H1 (cell line): ENCODE results near the gene UTP25. TPM values are rescaled to one million over a fixed set of nuclear protein-coding genes. Genes with fewer than 3 reads are reported as not detected.
A peak's percentile ranks its signal among the peaks of the same experiment; 100 is the strongest.

ENCODE experiments used
- CTCF ChIA-PET: fragments of 300-600 bp; sonication (Branson Sonifier 250); formaldehyde crosslinking; loops from one replicate; lab custom pipeline; 2021; ENCODE audit not compliant: partially characterized antibody; lab: Charles Lee
- POLR2A ChIA-PET: fragments of 300-600 bp; sonication (Branson Sonifier 250); formaldehyde crosslinking; loops from one replicate; lab custom pipeline; 2021; ENCODE audit warnings: inconsistent platforms; ENCODE audit not compliant: partially characterized antibody; lab: Charles Lee
- DNase-seq, 2 experiments: peaks; one replicate each; pipeline versions ENCODE4 v3.0.0 to v3.0.0-alpha.2; 2010 to 2022; ENCODE audit warnings: low spot score in 2 of 2, low read depth in 1 of 2, mixed read lengths in 1 of 2
- FAIRE-seq: peaks from 2 replicates; lab custom pipeline; 2011; peaks lifted over from hg19 to GRCh38; lab: Jason Lieb, UNC
- H2AFZ ChIP-seq: 2 replicates; pipeline ENCODE4 v1.8.1; 2012; ENCODE audit warnings: low read length, inconsistent platforms
- H2AK5ac ChIP-seq: 2 replicates; pipeline ENCODE4 v1.6.1; 2013; ENCODE audit warnings: low read depth, low read length
- H2BK120ac ChIP-seq: replicated peaks from 2 replicates; pipeline ENCODE3; 2013; ENCODE audit warnings: low read depth, low read length, inconsistent platforms
- H2BK12ac ChIP-seq: 2 replicates; pipeline ENCODE4 v1.6.1; 2013; ENCODE audit warnings: low read depth, low read length
- H2BK15ac ChIP-seq: 2 replicates; pipeline ENCODE4 v1.6.1; 2013; ENCODE audit warnings: low read length
- H2BK20ac ChIP-seq: 2 replicates; pipeline ENCODE4 v1.6.1; 2013; ENCODE audit warnings: low read length
- H2BK5ac ChIP-seq: 2 replicates; pipeline ENCODE4 v1.6.1; 2013; ENCODE audit warnings: low read depth, low read length
- H3K14ac ChIP-seq: 2 replicates; pipeline ENCODE4 v1.6.1; 2013; ENCODE audit warnings: inconsistent platforms; ENCODE audit not compliant: insufficient read length
- H3K18ac ChIP-seq: 2 replicates; pipeline ENCODE4 v1.6.1; 2013; ENCODE audit warnings: low read length; ENCODE audit errors: extremely low read depth
- H3K23ac ChIP-seq: 2 replicates; pipeline ENCODE4 v1.6.1; 2013; ENCODE audit warnings: inconsistent platforms; ENCODE audit not compliant: insufficient read length
- H3K23me2 ChIP-seq: 2 replicates; pipeline ENCODE4 v1.6.1; 2013; ENCODE audit warnings: low read depth, low read length
- H3K27ac ChIP-seq: 2 replicates; pipeline ENCODE4 v1.6.1; 2011; ENCODE audit warnings: low read depth, low read length, inconsistent platforms
- H3K27me3 ChIP-seq, 4 experiments: replicated peaks in 1 of 4; 1 replicate in 1 of 4; 2 replicates in 3 of 4; pipeline versions ENCODE4 v1.6.1 to v1.8.1; 2011 to 2013; ENCODE audit warnings: low read length in 3 of 4, mild to moderate bottlenecking in 3 of 4, inconsistent platforms in 2 of 4, mixed read lengths in 2 of 4, moderate library complexity in 1 of 4; ENCODE audit not compliant: control insufficient read depth in 3 of 4, insufficient read depth in 3 of 4; ENCODE audit errors: extremely low read depth in 1 of 4
- H3K36me3 ChIP-seq, 4 experiments: 2 replicates each; pipeline versions ENCODE4 v1.6.1 to v1.8.1; 2011 to 2013; ENCODE audit warnings: mild to moderate bottlenecking in 4 of 4, low read length in 3 of 4, moderate library complexity in 2 of 4, control low read depth in 1 of 4, inconsistent platforms in 1 of 4; ENCODE audit not compliant: insufficient read depth in 4 of 4, control insufficient read depth in 2 of 4
- H3K4ac ChIP-seq: replicated peaks from 2 replicates; pipeline ENCODE3; 2013; ENCODE audit warnings: low read length, low read depth, mixed read lengths, inconsistent platforms; ENCODE audit not compliant: insufficient read length
- H3K4me1 ChIP-seq, 4 experiments: replicated peaks in 1 of 4; 1 replicate in 1 of 4; 2 replicates in 3 of 4; pipeline versions ENCODE4 v1.6.1 to v1.8.1; 2011 to 2013; ENCODE audit warnings: low read length in 3 of 4, inconsistent platforms in 2 of 4, mixed read lengths in 1 of 4; ENCODE audit not compliant: insufficient read depth in 4 of 4, control insufficient read depth in 3 of 4
- H3K4me2 ChIP-seq, 2 experiments: 2 replicates each; pipeline versions ENCODE4 v1.6.1 to v1.8.1; 2011 to 2013; ENCODE audit warnings: low read depth in 2 of 2, low read length in 2 of 2, control low read depth in 1 of 2, inconsistent platforms in 1 of 2, mild to moderate bottlenecking in 1 of 2; ENCODE audit not compliant: insufficient read depth in 1 of 2
- H3K4me3 ChIP-seq, 4 experiments: fragments of 200-600, 300-600 bp in 1 of 4; sonication (generic), shearing (Covaris generic), sonication (Bioruptor Twin) in 1 of 4; 2 replicates each; pipeline versions ENCODE4 v1.5.1 to v1.8.1; 2011 to 2016; ENCODE audit warnings: low read length in 4 of 4, low read depth in 3 of 4, control low read depth in 2 of 4, inconsistent platforms in 2 of 4, mild to moderate bottlenecking in 2 of 4, mixed read lengths in 1 of 4, moderate library complexity in 1 of 4; ENCODE audit not compliant: insufficient read depth in 2 of 4; ENCODE audit errors: extremely low read depth in 1 of 4
- H3K56ac ChIP-seq: replicated peaks from 2 replicates; pipeline ENCODE3; 2013; ENCODE audit warnings: low read depth, mild to moderate bottlenecking, mixed read lengths, low read length, inconsistent platforms; ENCODE audit not compliant: insufficient read length
- H3K79me1 ChIP-seq: 2 replicates; pipeline ENCODE4 v1.6.1; 2013; ENCODE audit warnings: low read depth, low read length, control low read depth
- H3K79me2 ChIP-seq, 2 experiments: 2 replicates each; pipeline versions ENCODE4 v1.6.1 to v1.8.1; 2012 to 2013; ENCODE audit warnings: low read length in 2 of 2, mild to moderate bottlenecking in 2 of 2, inconsistent platforms in 1 of 2; ENCODE audit not compliant: insufficient read depth in 2 of 2, control insufficient read depth in 1 of 2
- H3K9ac ChIP-seq, 4 experiments: replicated peaks in 1 of 4; 1 replicate in 1 of 4; 2 replicates in 3 of 4; pipeline versions ENCODE4 v1.6.1 to v1.8.1; 2011 to 2013; ENCODE audit warnings: low read depth in 3 of 4, low read length in 3 of 4, control low read depth in 2 of 4, mild to moderate bottlenecking in 2 of 4, moderate library complexity in 2 of 4, inconsistent platforms in 1 of 4; ENCODE audit errors: extremely low read depth in 1 of 4
- H3K9me3 ChIP-seq, 2 experiments: 2 replicates each; pipeline versions ENCODE4 v1.6.1 to v1.8.1; 2012 to 2013; ENCODE audit warnings: mild to moderate bottlenecking in 2 of 2, moderate library complexity in 2 of 2, control low read depth in 1 of 2, inconsistent platforms in 1 of 2, low read depth in 1 of 2, low read length in 1 of 2, mixed read lengths in 1 of 2; ENCODE audit not compliant: insufficient read depth in 2 of 2
- H4K20me1 ChIP-seq, 2 experiments: replicated peaks in 1 of 2; 2 replicates each; pipeline versions ENCODE3 to v1.8.1; 2011 to 2013; ENCODE audit warnings: inconsistent platforms in 2 of 2, low read length in 2 of 2, mild to moderate bottlenecking in 1 of 2; ENCODE audit not compliant: insufficient read depth in 2 of 2, control insufficient read depth in 1 of 2
- H4K5ac ChIP-seq: 2 replicates; pipeline ENCODE4 v1.6.1; 2013; ENCODE audit warnings: low read length, low read depth, mixed read lengths, inconsistent platforms; ENCODE audit not compliant: insufficient read length
- H4K8ac ChIP-seq: 2 replicates; pipeline ENCODE4 v1.8.0; 2013; ENCODE audit warnings: mild to moderate bottlenecking, moderate library complexity, low read length, inconsistent platforms; ENCODE audit not compliant: insufficient read depth; ENCODE audit errors: extremely low read depth
- H4K91ac ChIP-seq: replicated peaks from 2 replicates; pipeline ENCODE3; 2013; ENCODE audit warnings: low read length, mixed read lengths, inconsistent platforms; ENCODE audit not compliant: insufficient read length
- RAD21 ChIP-seq, 2 experiments: IDR thresholded peaks in 1 of 2; conservative IDR thresholded peaks in 1 of 2; 2 replicates each; pipeline ENCODE4 v1.6.1; 2011; ENCODE audit warnings: low read depth in 2 of 2, low read length in 2 of 2, improper control_type of control experiment in 1 of 2, inconsistent platforms in 1 of 2, mild to moderate bottlenecking in 1 of 2, moderate library complexity in 1 of 2
- YY1 ChIP-seq: IDR thresholded peaks from 2 replicates; pipeline ENCODE4 v1.6.1; 2011; ENCODE audit warnings: low read depth, mild to moderate bottlenecking, low read length
- WGBS, 2 experiments: shearing (Covaris generic) in 1 of 2; methylation state at CpG; one replicate each; pipeline versions ENCODE4 v1.1.6 to v1.1.7; 2013 to 2015; ENCODE audit warnings: low lambda C conversion rate in 2 of 2, mixed read lengths in 2 of 2, inconsistent platforms in 1 of 2, low coverage in 1 of 2, missing lambda C conversion rate in 1 of 2; ENCODE audit not compliant: insufficient replicate concordance in 2 of 2, insufficient coverage in 1 of 2, insufficient read length in 1 of 2; ENCODE audit errors: extremely low coverage in 1 of 2, missing lambda C conversion rate in 1 of 2; 5-methylcytosine and 5-hydroxymethylcytosine counted together
- polyA plus RNA-seq, 7 experiments: library from polyadenylated mRNA; depleted of rRNA in 3 of 7; stranded (reverse) in 5 of 7; unstranded in 2 of 7; fragments of >200 nt in 5 of 7; fragments of 200-250 nt in 2 of 7; gene quantifications; 1 replicate in 5 of 7; 2 replicates in 1 of 7; 4 replicates in 1 of 7; pipeline versions ENCODE4 v1.2.1 to v1.2.3, GENCODE V29; 2011 to 2013; ENCODE audit warnings: missing spikeins in 2 of 7, mixed read lengths in 2 of 7
- total RNA-seq: library from RNA; stranded (reverse); fragmentation: NEBNext Ultra II Directional; extraction: Animal tissue kit (Norgen Biotek cat#: 25700); gene quantifications from 2 replicates; pipeline ENCODE4 v1.2.1, GENCODE V29; 2021
- TF ChIP-seq, protein P1 (sequence below), 3 experiments: IDR thresholded peaks; 1 replicate in 2 of 3; 2 replicates in 1 of 3; pipeline versions ENCODE4 v1.5.1 to v1.6.1; 2011; ENCODE audit warnings: low read length in 3 of 3, mild to moderate bottlenecking in 3 of 3, inconsistent platforms in 2 of 3, low read depth in 1 of 3, moderate library complexity in 1 of 3; ENCODE audit not compliant: insufficient read depth in 1 of 3; ENCODE audit errors: control extremely low read depth in 1 of 3

UTP25 gene
- total and polyA plus RNA-seq, 2 of the 8 experiments (the other 6 are each of a cell fraction or from before 2014, with no cell fraction given) = 4.0 to 7.6 TPM

GRCh38 chr1:209850342-209850979, 22.7 kb downstream of the UTP25 start:
- Histone ChIP-seq H3K4ac (no peak overlapping the region), H4K5ac (no peak overlapping the region), H2BK15ac (no peak overlapping the region), H3K23ac (no peak overlapping the region), H3K4me1 (no peaks in the 10 kb centered on the region), H3K36me3 (peaks cover 0 to 30% (median 24%) of the 10 kb centered on the region in 4 experiments; a peak in 7 of 8 replicates), H2BK120ac (no peak overlapping the region), H2BK20ac (no peak overlapping the region), H3K79me1 (no peaks in the 10 kb centered on the region), H3K18ac (no peak overlapping the region), H4K8ac (no peak overlapping the region), H3K14ac (no peak overlapping the region), H3K4me2 (no peak overlapping the region), H2AFZ (no peak overlapping the region), H3K9ac (no peak overlapping the region), H3K56ac (no peak overlapping the region), H3K27ac (no peak overlapping the region), H4K91ac (no peak overlapping the region), H3K4me3 (no peak overlapping the region), H3K27me3 (no peaks in the 10 kb centered on the region), H3K79me2 (no peaks in the 10 kb centered on the region), H2AK5ac (no peak overlapping the region), H3K9me3 (no peaks in the 10 kb centered on the region), H3K23me2 (no peaks in the 10 kb centered on the region), H2BK12ac (no peak overlapping the region), H4K20me1 (no peaks in the 10 kb centered on the region), H2BK5ac (no peak overlapping the region)
- ChIA-PET CTCF (interaction anchor here (0.7 to 3.5 kb wide), 28 partner anchors 8 to 555 kb away, joined by 3 to 16 read pairs (median 4); no protein-coding TSS in a partner anchor), POLR2A (interaction anchor here (1.2 to 2.5 kb wide), 2 partner anchors 12 to 524 kb away, joined by 3 to 8 read pairs; no protein-coding TSS in a partner anchor)
- FAIRE-seq (peak; percentile 36), DNase-seq (peak in 1 of 2 experiments; percentile 79)
- TF ChIP-seq YY1 = no peak
- TF ChIP-seq, protein P1, sequence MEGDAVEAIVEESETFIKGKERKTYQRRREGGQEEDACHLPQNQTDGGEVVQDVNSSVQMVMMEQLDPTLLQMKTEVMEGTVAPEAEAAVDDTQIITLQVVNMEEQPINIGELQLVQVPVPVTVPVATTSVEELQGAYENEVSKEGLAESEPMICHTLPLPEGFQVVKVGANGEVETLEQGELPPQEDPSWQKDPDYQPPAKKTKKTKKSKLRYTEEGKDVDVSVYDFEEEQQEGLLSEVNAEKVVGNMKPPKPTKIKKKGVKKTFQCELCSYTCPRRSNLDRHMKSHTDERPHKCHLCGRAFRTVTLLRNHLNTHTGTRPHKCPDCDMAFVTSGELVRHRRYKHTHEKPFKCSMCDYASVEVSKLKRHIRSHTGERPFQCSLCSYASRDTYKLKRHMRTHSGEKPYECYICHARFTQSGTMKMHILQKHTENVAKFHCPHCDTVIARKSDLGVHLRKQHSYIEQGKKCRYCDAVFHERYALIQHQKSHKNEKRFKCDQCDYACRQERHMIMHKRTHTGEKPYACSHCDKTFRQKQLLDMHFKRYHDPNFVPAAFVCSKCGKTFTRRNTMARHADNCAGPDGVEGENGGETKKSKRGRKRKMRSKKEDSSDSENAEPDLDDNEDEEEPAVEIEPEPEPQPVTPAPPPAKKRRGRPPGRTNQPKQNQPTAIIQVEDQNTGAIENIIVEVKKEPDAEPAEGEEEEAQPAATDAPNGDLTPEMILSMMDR (IDR thresholded peaks at IDR 0.05; ENCODE audit: control extremely low read depth in 1 of 3, insufficient read depth in 1 of 3, low read depth in 1 of 3, low read length in 3 of 3) = peak; percentile 65 to 88 (median 85)
- TF ChIP-seq RAD21 (IDR thresholded peaks at IDR 0.05 in 1 of 2, conservative IDR thresholded peaks at IDR 0.05 in 1 of 2; ENCODE audit: low read depth in 2 of 2, low read length in 2 of 2) = peak; percentile 78 to 81
- WGBS, 2 experiments = 76% methylated on average over 6 of the region's 6 CpGs; no CpG with 5 or more reads in 1 of the 2 experiments
